GM10266 (cell line): ENCODE results near the gene IL17B.

Experiments used
- DNase-seq: peaks from one replicate; pipeline ENCODE4 v3.0.0; 2012; ENCODE audit errors: extremely low spot score
- TF ChIP-seq, protein P1 (sequence below): IDR thresholded peaks from 2 replicates; pipeline ENCODE4 v1.5.1; 2012; ENCODE audit warnings: mild to moderate bottlenecking, low read depth; ENCODE audit not compliant: control insufficient read depth, insufficient read depth; ENCODE audit errors: missing control alignments

Gene IL17B

DNA sequence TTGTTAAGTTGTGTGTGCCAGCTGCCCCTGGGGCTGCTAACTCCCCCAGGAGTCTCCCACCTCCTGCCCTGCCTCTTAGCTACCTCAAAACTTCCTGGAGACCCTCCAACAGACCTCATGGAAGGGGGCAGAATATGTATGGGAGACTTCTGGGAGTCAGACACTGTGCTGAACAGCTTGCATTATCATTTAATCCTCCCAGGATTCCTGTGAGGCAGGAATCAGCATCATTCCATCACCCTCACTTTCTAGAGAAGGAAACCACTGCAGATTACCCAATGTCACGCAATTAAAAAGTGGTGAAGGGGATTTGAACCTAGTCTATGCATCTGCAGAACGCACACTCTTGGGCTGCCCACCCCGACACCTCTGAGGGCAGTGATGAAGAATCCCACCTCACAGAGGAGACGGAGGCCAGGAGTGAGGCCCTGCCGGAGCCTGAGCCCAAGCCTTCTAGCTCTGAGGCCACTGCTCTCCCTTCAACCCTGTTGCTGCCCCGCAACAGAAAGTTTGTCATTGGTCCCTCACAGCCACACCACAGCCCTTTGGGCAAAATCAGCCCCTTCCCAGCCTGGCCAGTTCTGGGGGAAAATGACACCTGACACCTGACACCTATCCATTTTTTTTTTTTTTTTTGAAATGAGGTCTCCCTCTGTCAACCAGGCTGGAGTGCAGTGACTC lies 30.3 kb upstream of the IL17B start:
- DNase-seq: no peak
- TF ChIP-seq, protein P1, sequence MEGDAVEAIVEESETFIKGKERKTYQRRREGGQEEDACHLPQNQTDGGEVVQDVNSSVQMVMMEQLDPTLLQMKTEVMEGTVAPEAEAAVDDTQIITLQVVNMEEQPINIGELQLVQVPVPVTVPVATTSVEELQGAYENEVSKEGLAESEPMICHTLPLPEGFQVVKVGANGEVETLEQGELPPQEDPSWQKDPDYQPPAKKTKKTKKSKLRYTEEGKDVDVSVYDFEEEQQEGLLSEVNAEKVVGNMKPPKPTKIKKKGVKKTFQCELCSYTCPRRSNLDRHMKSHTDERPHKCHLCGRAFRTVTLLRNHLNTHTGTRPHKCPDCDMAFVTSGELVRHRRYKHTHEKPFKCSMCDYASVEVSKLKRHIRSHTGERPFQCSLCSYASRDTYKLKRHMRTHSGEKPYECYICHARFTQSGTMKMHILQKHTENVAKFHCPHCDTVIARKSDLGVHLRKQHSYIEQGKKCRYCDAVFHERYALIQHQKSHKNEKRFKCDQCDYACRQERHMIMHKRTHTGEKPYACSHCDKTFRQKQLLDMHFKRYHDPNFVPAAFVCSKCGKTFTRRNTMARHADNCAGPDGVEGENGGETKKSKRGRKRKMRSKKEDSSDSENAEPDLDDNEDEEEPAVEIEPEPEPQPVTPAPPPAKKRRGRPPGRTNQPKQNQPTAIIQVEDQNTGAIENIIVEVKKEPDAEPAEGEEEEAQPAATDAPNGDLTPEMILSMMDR: no peak

GRCh38 chr5:149408252-149409099 lies 29.4 kb upstream of the IL17B start:
- TF ChIP-seq, protein P1: no peak
- no peak for DNase-seq

DNA sequence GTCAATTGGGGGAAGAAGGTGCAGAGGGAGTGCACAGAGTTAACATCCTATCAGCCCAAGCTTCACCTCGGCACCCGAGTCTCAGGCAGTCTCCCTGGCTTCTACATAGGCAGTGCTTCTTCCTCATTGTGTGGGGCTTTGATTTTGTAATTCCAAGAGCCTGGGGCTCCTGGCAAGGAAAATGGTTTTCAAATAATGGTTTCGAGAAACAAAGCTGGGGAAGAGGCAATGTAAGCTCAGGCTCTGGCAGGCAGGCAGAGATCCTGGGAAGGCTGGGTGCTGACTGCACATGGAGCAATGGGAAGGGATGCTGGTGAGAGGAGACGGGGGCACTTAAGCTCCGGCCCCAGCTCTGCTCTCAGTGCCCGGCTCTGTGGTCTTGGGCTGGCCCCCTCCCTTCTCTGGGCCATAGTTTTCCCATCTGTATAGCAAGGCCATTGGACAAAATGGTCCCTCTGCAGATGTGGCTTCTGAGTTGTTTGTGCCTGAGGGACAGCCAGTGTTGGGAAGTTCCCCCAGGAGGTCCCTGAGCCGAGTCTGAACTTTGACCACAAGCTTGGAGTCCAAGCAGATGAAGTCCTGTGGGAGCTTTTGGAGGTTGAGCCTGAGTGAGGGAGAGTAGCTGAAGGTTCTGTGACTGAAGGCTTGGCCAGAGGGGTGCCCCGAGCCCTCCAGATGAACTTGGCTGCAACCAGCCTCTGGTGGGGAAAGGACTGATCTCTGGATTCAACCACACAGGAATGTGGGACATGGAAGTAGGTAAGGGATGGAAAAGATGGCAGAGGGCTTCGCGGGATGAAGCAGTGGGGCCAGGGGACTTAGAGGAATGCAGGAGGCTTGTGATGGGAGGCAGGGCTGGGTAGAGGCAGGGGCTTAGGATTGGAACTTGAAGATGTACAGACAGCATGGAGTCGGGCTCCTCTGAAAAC lies 28.5 kb upstream of the IL17B start:
- DNase-seq: no peak
- TF ChIP-seq, protein P1: no peak

DNA sequence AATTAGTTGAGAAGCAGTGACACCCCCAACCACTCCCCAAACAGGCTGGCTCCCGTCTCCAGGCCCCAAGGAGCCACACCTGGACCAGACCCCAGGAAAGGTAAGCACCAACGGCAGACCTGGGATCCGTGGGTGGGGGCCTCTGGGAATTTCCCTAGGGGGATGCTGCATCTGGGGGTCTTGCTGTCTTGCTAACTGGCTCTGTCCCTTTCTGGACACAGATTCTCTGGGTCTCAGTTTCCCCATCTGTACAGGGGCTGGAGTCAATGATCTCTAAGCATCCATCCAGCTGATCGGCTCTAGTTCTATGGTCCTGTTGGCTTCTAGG lies 27.9 kb upstream of the IL17B start:
- TF ChIP-seq, protein P1: no peak
- DNase-seq: no peak

GRCh38 chr5:149406203-149406978 lies 27.3 kb upstream of the IL17B start:
- no peak for DNase-seq
- TF ChIP-seq, protein P1: no peak

DNA sequence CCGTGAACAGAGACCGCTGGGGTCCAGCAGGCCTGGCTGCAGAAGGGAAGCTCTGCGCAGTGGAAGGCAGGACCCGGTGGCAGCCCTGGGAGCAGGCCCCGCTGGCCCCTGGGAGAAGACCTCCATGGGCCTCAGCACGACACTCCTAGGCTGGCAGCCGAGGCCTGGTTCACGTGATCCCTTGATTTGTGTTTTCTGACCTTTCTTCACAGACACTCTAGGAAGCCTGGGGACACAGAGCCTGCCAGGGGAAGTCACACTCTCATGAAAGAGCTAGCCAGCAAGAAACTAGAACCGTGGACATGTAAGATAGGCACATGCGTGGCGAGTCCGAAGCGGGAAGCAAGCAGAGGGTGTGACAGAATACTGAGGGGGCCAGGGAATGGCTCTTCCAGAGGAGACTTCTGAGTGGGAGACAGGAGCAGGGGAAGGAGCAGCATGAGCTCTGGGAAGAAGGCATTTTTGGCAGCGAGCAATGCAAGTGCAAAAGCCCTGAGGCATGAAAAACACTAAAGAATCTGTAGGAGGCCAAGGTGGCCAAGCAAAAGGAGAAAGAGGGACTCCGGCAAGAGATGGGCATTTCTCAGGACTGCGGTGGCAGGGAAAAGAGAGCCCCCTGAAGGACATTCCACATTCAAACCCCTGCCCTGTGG lies 26.6 kb upstream of the IL17B start:
- no peak for DNase-seq
- TF ChIP-seq, protein P1: no peak
